DMS 273 treated with DMSO at 0.1 percent for 48 hours (cell line): Measurements from ENCODE around the gene ADGRG3.
"Not testable (repeated sequence)": the region's sequence is repeated elsewhere in the genome, so short reads cannot be mapped to it uniquely, and the experiment has no call there.

Source experiments
- DNase-seq: peaks from one replicate; lab custom pipeline; 2025; lab: John Stamatoyannopoulos, UW

Gene ADGRG3

DNA sequence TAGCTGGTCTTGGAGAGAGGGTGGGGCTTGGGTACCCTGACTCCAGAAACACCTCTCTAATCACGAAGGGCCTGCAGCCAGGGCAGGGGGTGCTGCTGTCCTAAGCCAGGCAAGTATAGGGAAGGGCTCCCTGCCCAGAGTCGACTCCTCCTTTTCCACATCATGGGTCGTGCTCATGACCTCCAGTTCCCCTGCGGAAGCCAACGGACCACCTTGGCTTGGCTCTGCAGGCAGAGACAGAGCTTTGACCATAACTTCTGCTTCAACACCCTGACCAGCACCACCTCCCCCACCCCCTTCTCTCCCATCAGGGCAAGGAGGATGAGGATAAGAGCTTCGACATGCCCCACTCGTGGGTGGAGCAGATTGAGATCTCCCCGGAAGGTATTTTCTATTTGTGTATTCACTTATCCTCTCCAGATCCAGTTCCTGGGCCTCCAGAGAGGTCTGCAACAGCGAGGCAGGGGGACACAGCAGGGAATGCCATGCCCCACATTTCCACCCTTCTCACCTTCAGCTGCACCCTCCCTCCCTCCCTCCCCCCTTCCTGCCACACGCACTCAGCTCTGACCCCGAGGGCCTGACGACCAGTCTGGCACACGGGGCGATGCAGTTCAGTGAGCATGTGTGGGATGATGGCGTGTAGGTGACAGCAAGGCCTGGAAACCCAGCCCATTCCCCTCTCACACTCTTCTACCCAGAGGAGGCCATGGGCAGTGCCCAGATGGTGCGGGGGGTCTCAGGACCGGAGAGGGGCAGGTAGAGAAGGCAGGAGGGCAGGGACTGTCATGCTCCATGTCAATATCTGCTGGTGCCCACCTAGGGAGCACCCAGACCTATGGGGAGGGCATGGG, 53.5 kb downstream of the ADGRG3 start:
- DNase-seq: no peak

DNA sequence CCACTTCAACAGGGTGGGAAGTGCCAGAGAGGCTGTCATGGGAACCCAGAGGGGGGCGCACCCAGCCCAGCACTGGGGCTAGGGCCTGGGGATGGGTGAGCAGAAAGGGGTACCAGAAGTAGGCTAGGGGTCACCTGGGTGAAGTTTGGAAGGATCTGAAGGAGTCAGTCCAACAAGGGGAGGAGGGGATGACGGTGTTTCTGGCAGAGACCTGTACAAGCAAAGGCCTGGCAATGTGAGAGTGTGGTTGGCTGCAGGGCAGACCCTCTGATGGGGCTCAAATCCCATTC, 54.0 kb downstream of the ADGRG3 start:
- DNase-seq: no peak

DNA sequence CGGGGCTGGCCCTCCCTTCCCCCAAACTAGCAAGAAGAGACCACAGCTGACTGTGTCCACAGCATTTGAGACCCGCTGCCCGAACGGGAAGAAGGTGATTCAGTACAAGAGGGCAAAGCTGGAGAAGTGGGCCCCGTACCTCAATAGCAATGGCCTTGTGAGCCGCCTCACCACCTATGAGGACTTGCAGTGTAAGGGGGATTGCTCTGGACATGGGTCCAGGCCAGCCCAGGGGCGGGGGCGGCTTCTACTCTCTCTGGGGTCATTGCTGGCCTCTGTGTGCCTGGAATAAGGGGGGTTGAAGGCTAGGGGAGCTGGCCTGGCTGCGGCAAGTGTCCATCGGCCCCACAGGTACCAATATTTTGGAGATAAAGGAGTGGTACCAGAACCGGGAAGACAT, 54.5 kb downstream of the ADGRG3 start:
- no peak for DNase-seq

- no peak for DNase-seq
These were observed 55.1 kb downstream of the ADGRG3 start for GRCh38 chr16:57723170-57723569.

- DNase-seq: no peak
These were observed 56.4 kb downstream of the ADGRG3 start for GRCh38 chr16:57724531-57724930.

GRCh38 chr16:57725151-57725550, 57.0 kb downstream of the ADGRG3 start:
- no peak for DNase-seq

- DNase-seq: no peak
These were observed 57.4 kb downstream of the ADGRG3 start for GRCh38 chr16:57725554-57725953.

GRCh38 chr16:57725976-57726375, 57.9 kb downstream of the ADGRG3 start:
- DNase-seq: no peak

DNA sequence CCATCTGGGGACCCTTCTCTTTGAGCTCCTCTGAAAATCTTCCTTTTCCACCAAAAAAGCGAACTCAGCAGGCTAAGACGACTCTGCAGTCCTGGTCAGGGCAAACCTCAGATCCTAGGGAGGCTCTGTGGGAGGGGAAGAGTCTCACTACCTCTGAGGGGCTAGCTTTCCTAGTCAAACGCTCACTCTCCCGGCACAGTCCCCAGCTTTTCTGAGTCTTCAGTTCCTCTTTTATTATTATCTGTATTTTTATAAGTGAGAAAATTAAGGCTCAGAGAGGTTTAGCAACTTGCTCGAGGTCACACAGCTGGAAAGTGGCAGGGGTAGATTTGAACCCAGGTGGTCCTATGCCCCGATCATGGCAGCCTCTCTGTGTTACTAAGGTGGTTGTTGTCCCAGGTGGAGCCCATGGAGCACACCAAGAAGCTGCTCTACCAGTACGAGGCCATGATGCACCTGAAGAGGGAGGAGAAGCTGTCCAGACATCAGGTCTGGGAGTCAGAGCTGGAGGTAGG, 58.4 kb downstream of the ADGRG3 start:
- DNase-seq: no peak

GRCh38 chr16:57727610-57728009, 59.5 kb downstream of the ADGRG3 start:
- DNase-seq: no peak

DNA sequence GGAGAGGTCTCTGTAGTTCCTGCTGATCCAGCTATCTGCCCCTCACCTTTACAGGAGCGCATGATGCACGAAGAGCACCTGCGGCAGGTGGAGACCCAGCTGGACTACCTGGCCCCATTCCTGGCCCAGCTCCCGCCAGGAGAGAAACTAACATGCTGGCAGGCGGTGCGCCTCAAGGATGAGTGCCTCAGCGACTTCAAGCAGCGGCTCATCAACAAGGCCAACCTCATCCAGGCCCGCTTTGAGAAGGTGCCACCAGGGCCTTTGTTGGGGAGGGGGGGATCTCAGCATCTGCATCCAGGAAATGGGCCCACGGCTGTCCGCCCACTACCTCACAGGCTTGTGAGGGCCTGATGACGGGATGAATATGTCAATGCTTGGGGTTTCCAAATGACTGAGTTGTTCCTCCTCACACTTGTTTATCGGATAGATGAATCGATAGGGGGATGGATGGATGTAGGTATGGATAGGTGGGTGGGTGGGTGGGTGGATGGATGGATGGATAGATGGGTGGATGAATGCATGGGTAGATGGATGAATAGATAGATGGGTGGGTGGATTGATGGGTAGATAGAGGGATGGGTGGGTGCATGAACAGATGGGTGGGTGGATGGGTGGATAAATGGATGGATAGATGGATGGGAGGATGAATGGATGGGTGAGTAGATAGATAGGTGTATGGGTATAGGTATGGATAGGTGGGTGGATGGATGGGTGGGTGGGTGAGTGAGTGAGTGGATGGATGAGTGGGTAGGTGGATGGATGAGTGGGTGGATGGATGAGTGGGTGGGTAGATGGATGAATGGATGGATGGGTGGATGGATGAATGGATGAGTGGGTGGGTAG, 60.5 kb downstream of the ADGRG3 start:
- DNase-seq: no peak

DNA sequence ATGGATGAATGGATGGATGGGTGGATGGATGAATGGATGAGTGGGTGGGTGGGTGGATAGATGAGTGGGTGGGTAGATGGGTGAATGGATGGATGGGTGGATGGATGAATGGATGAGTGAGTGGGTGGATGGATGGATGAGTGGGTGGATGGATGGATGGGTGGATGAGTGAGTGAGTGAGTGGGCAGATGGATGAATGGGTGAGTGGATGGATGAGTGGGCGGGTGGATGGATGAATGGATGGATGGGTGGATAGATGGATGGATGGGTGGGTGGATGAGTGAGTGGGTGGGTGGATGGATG, 61.0 kb downstream of the ADGRG3 start:
- no peak for DNase-seq

GRCh38 chr16:57729852-57730251, 61.7 kb downstream of the ADGRG3 start:
- DNase-seq: not testable (repeated sequence)

- no peak for DNase-seq
These were observed 62.9 kb downstream of the ADGRG3 start for GRCh38 chr16:57730771-57731730.

DNA sequence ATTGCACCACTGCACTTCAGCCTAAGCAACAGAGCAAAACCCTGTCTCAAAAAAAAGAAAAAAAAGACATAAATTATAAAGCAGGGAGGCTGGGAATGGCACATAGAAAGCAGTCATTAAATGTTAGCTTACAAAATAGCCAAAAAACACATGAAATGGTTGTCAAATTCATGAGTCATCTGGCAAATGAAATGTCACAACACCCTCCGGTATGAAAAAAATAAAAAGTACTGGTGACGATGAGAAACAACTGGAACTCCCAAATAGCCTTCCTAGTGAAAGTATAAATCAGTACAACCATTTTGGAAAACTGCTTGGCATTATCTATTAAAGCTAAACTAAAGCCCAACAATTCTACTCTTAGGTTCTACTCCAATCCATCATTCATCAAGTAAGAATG, 63.9 kb downstream of the ADGRG3 start:
- DNase-seq: no peak

- DNase-seq: no peak
These were observed 64.6 kb downstream of the ADGRG3 start for GRCh38 chr16:57732714-57733113.

DNA sequence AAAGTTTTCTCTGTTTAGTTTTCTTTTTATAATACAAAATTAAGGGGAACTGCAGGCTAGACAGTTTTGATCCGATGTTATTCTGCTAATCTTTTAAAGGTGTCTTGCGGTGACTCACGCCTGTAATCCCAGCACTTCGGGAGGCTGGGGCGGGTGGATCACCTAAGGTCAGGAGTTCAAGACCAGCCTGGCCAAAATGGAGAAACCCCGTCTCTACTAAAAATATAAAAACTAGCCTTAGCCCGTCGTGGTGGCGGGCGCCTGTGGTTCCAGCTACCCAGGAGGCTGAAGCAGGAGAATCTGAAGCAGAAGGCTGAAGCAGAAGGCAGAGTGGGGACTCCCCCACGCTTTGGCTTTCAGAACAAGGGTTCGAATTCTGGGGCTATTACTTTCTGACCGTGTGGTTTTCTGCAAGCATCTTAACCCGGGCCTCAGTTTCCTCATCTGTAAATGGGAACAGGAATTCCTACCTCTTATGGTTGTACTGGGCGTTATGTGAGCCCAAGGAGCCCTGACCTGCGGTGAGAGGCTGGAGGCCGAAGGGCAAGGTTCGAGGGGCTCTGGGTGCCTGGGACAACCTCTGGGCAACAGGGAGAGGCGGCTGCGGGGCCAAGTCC, 66.3 kb downstream of the ADGRG3 start:
- no peak for DNase-seq

DNA sequence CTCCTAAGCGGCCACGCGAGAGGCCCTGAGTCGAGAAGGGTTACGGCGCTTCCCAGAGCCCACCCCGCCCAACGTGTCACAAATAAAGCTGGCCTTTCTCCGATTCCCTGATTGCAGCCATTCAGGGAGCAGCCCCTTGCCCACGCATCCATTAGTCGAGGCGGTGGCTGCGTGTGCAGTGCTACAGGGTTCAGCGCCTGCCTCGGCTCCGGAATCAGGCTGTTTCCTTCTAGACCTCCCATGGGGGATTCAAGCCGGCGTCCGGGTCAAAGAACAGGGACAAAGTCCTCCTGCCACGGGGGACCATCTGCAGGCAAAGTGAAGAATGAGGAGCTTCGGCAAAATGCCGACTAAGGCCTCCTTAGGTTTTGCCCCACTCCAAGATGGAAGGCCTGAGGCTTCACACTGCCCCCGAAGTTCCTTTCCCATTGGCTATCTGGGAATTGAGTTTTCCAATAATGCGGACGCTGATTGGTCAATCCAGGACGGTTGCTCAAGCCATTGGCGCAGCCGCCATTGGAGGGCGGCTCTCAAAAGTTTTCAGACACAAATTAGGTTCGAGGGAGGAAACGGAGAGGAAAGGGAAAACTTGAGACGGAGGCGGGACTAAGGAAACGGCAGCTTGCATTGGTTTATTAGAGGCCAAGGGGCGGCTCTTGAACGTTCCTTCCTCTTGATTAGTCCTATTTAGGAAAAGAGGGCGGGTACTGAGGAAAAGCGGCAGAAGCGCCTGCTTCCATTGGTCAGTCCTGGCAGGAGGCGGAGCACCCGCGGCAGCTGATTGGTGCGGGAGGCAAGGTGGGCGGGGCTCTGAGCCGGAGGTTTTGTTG, 67.0 kb downstream of the ADGRG3 start:
- peak; percentile 100 for DNase-seq

GRCh38 chr16:57735755-57736418, 67.8 kb downstream of the ADGRG3 start, which contains the start of gene KATNB1:
KATNB1 (plus strand) TSS chr16:57735770; CDS start chr16:57737244, 1,474 bp downstream.
- no peak for DNase-seq
